Measurements from ENCODE around the gene TARS1. TPM values are rescaled to one million over a fixed set of nuclear protein-coding genes. Genes with fewer than 3 reads are reported as not detected.
"Not testable (repeated sequence)": the region's sequence is repeated elsewhere in the genome, so short reads cannot be mapped to it uniquely, and the experiment has no call there.

Gene TARS1
- total RNA-seq, 1 experiment from 2014 or later, result 584 TPM

GRCh38 chr5:33509036-33509435 lies 68.3 kb downstream of the TARS1 start:
- ChIA-PET CTCF (no interaction called here), POLR2A (ENCODE audit: unreplicated experiment) (no interaction called here)
- Histone ChIP-seq H3K27ac (no peak overlapping the region), H3K9me3 (ENCODE audit: insufficient read depth, low read depth) (no peaks in the 10 kb centered on the region), H2AFZ (no peak overlapping the region), H3F3A (ENCODE audit: insufficient read depth, low read depth) (no peaks in the 10 kb centered on the region), H4K20me1 (ENCODE audit: insufficient read depth) (no peaks in the 10 kb centered on the region), H3K4me3 (no peak overlapping the region), H3K4me1 (replicated peaks; ENCODE audit: insufficient read depth) (no peaks in the 10 kb centered on the region), H3K4me2 (no peak overlapping the region), H3K79me2 (ENCODE audit: low read depth) (no peaks in the 10 kb centered on the region), H3K9me2 (ENCODE audit: insufficient read depth) (no peaks in the 10 kb centered on the region), H3K27me3 (ENCODE audit: insufficient read depth, low read depth) (no peaks in the 10 kb centered on the region), H3K36me3 (ENCODE audit: low read depth) (no peaks in the 10 kb centered on the region)
- no peak for DNase-seq
- intact Hi-C loops (cut with micrococcal nuclease; ENCODE audit: unreplicated experiment), result no loop called here
- TF ChIP-seq CTCF (conservative IDR thresholded peaks at IDR 0.05), result no peak
- TF ChIP-seq EZH2 (IDR thresholded peaks at IDR 0.05; ENCODE audit: low read depth), result no peak
- BruUV-seq (replicated peaks), result no TSS peak

GRCh38 chr5:33513462-33514185 lies 72.9 kb downstream of the TARS1 start:
- BruUV-seq (replicated peaks), result no TSS peak
- no peak for DNase-seq
- no peaks in the 10 kb centered on the region for H3K27me3 ChIP-seq (ENCODE audit: insufficient read depth, low read depth)
- H3K27ac ChIP-seq, result no peak overlapping the region
- TF ChIP-seq EZH2 (IDR thresholded peaks at IDR 0.05; ENCODE audit: low read depth) (no peak), CTCF (conservative IDR thresholded peaks at IDR 0.05) (no peak)
- no peak overlapping the region for H2AFZ ChIP-seq
- H3K9me3 ChIP-seq (ENCODE audit: insufficient read depth, low read depth), result no peaks in the 10 kb centered on the region
- POLR2A ChIA-PET (ENCODE audit: unreplicated experiment), result no interaction called here
- no peaks in the 10 kb centered on the region for H3K9me2 ChIP-seq (ENCODE audit: insufficient read depth)
- no peaks in the 10 kb centered on the region for H3K36me3 ChIP-seq (ENCODE audit: low read depth)
- no peaks in the 10 kb centered on the region for H4K20me1 ChIP-seq (ENCODE audit: insufficient read depth)
- CTCF ChIA-PET, result no interaction called here
- H3K79me2 ChIP-seq (ENCODE audit: low read depth), result no peaks in the 10 kb centered on the region
- intact Hi-C loops (cut with micrococcal nuclease; ENCODE audit: unreplicated experiment), result no loop called here
- no peaks in the 10 kb centered on the region for H3F3A ChIP-seq (ENCODE audit: insufficient read depth, low read depth)
- no peaks in the 10 kb centered on the region for H3K4me1 ChIP-seq (replicated peaks; ENCODE audit: insufficient read depth)
- no peak overlapping the region for H3K4me3 ChIP-seq
- no peak overlapping the region for H3K4me2 ChIP-seq

DNA sequence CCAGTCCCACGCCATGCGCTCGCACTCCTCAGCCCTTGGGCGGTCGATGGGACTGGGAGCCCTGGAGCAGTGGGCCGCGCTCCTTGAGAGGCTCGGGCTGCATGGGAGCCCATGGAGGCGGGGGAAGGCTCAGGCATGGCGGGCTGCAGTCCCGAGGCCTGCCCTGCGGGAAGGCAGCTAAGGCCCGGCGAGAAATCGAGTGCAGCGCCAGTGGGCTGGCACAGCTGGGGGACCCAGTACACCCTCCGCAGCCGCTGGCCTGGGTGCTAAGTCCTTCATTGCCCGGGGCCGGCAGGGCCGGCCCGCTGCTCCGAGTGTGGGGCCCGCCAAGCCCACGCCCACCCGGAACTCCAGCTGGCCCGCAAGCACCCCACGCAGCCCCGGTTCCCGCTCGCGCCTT lies 74.6 kb downstream of the TARS1 start:
- H3K9me3 ChIP-seq (ENCODE audit: insufficient read depth, low read depth); DNase-seq; CTCF ChIA-PET; intact Hi-C loops (cut with micrococcal nuclease; ENCODE audit: unreplicated experiment); BruUV-seq (replicated peaks); H3K9me2 ChIP-seq (ENCODE audit: insufficient read depth); H3K79me2 ChIP-seq (ENCODE audit: low read depth); H3K4me2 ChIP-seq; H2AFZ ChIP-seq; H3K27ac ChIP-seq; H3F3A ChIP-seq (ENCODE audit: insufficient read depth, low read depth); H3K4me3 ChIP-seq; H3K4me1 ChIP-seq (replicated peaks; ENCODE audit: insufficient read depth); H3K27me3 ChIP-seq (ENCODE audit: insufficient read depth, low read depth); H3K36me3 ChIP-seq (ENCODE audit: low read depth); H4K20me1 ChIP-seq (ENCODE audit: insufficient read depth): not testable (repeated sequence)
- POLR2A ChIA-PET (ENCODE audit: unreplicated experiment), result interaction anchor here (0.8 kb wide), 1 partner anchor 1324 kb away, joined by 7 read pairs; the partner anchor contains the start of gene TTC23L

GRCh38 chr5:33516421-33516820 lies 75.7 kb downstream of the TARS1 start:
- intact Hi-C loops (cut with micrococcal nuclease; ENCODE audit: unreplicated experiment), result no loop called here
- TF ChIP-seq CTCF (conservative IDR thresholded peaks at IDR 0.05), result no peak
- no peak for TF ChIP-seq EZH2 (IDR thresholded peaks at IDR 0.05; ENCODE audit: low read depth)
- BruUV-seq (replicated peaks), result no TSS peak

More at GRCh38 chr5:33516421-33516820, 75.7 kb downstream of the TARS1 start:
- H3K4me1 ChIP-seq (replicated peaks; ENCODE audit: insufficient read depth), result no peaks in the 10 kb centered on the region
- ChIA-PET CTCF (no interaction called here), POLR2A (ENCODE audit: unreplicated experiment) (no interaction called here)
- no peak overlapping the region for H2AFZ ChIP-seq
- H3K4me2 ChIP-seq, result no peak overlapping the region
- H3K27me3 ChIP-seq (ENCODE audit: insufficient read depth, low read depth), result no peaks in the 10 kb centered on the region
- H3K9me3 ChIP-seq (ENCODE audit: insufficient read depth, low read depth), result no peaks in the 10 kb centered on the region
- no peaks in the 10 kb centered on the region for H3F3A ChIP-seq (ENCODE audit: insufficient read depth, low read depth)
- no peaks in the 10 kb centered on the region for H3K36me3 ChIP-seq (ENCODE audit: low read depth)
- H4K20me1 ChIP-seq (ENCODE audit: insufficient read depth), result no peaks in the 10 kb centered on the region
- no peak overlapping the region for H3K4me3 ChIP-seq
- no peak for DNase-seq
- no peaks in the 10 kb centered on the region for H3K9me2 ChIP-seq (ENCODE audit: insufficient read depth)
- H3K79me2 ChIP-seq (ENCODE audit: low read depth), result no peaks in the 10 kb centered on the region
- H3K27ac ChIP-seq, result no peak overlapping the region

Measured in PC-9 (cell line).